Fibroblast of lung (primary cell): ENCODE results near the gene INSYN2A. TPM values are rescaled to one million over a fixed set of nuclear protein-coding genes. Genes with fewer than 3 reads are reported as not detected.

ENCODE experiments used
- DNase-seq, 2 donors: peaks; one replicate each; pipeline versions ENCODE4 v3.0.0 to v3.0.0-alpha.2; 2010; ENCODE audit warnings: low read depth in 2 of 2
- H2AFZ ChIP-seq: 2 replicates; pipeline ENCODE4 v1.5.1; 2012; ENCODE audit warnings: low read length, control low read depth, inconsistent platforms
- H3K27ac ChIP-seq: 2 replicates; pipeline ENCODE4 v1.5.1; 2011; ENCODE audit warnings: low read length, control low read depth; ENCODE audit not compliant: insufficient read depth
- H3K27me3 ChIP-seq: 2 replicates; pipeline ENCODE4 v1.5.1; 2011; ENCODE audit warnings: mild to moderate bottlenecking, low read length; ENCODE audit not compliant: control insufficient read depth, insufficient read depth
- H3K36me3 ChIP-seq: 2 replicates; pipeline ENCODE4 v1.5.1; 2011; ENCODE audit warnings: low read length; ENCODE audit not compliant: control insufficient read depth, insufficient read depth
- H3K4me1 ChIP-seq: 2 replicates; pipeline ENCODE4 v1.5.1; 2011; ENCODE audit warnings: low read length; ENCODE audit not compliant: control insufficient read depth, insufficient read depth; ENCODE audit errors: extremely low read depth
- H3K4me2 ChIP-seq: 2 replicates; pipeline ENCODE4 v1.5.1; 2011; ENCODE audit warnings: low read length, control low read depth; ENCODE audit not compliant: insufficient read depth; ENCODE audit errors: extremely low read depth
- H3K4me3 ChIP-seq, 4 experiments: fragments of 200-600 bp in 1 of 4; sonication (generic) in 1 of 4; replicated peaks in 1 of 4; 2 replicates each; pipeline ENCODE4 v1.5.1; 2011 to 2016; ENCODE audit warnings: low read length in 4 of 4, low read depth in 3 of 4, mild to moderate bottlenecking in 3 of 4, control low read depth in 2 of 4, inconsistent platforms in 1 of 4, mixed read lengths in 1 of 4; ENCODE audit not compliant: insufficient read depth in 1 of 4; ENCODE audit errors: control extremely low read depth in 1 of 4
- H3K79me2 ChIP-seq: 2 replicates; pipeline ENCODE4 v1.5.1; 2012; ENCODE audit warnings: mild to moderate bottlenecking, low read length, inconsistent platforms; ENCODE audit not compliant: control insufficient read depth, insufficient read depth
- H3K9ac ChIP-seq: 2 replicates; pipeline ENCODE4 v1.5.1; 2011; ENCODE audit warnings: mild to moderate bottlenecking, low read length, control low read depth; ENCODE audit not compliant: insufficient read depth
- H3K9me3 ChIP-seq: 2 replicates; pipeline ENCODE4 v1.5.1; 2012; ENCODE audit warnings: low read depth, low read length; ENCODE audit not compliant: control insufficient read depth, insufficient read depth
- H4K20me1 ChIP-seq: 2 replicates; pipeline ENCODE4 v1.5.1; 2011; ENCODE audit warnings: low read length; ENCODE audit not compliant: control insufficient read depth, insufficient read depth; ENCODE audit errors: extremely low read depth
- CTCF ChIP-seq, 2 donors: IDR thresholded peaks in 1 of 2; conservative IDR thresholded peaks in 1 of 2; 1 replicate in 1 of 2; 2 replicates in 1 of 2; pipeline ENCODE4 v1.5.1; 2011 to 2012; ENCODE audit warnings: low read length in 2 of 2, control low read depth in 1 of 2, inconsistent platforms in 1 of 2, low read depth in 1 of 2, mild to moderate bottlenecking in 1 of 2
- EZH2 ChIP-seq: IDR thresholded peaks from 2 replicates; pipeline ENCODE4 v1.5.1; 2012; ENCODE audit warnings: low read length, control low read depth, mild to moderate bottlenecking; ENCODE audit errors: missing control alignments
- polyA plus RNA-seq, 2 donors: library from polyadenylated mRNA; depleted of rRNA in 1 of 2; stranded (reverse) in 1 of 2; unstranded in 1 of 2; fragments of >200 nt; gene quantifications; 2 replicates each; pipeline ENCODE4 v1.2.1, GENCODE V29; 2011 to 2012; ENCODE audit warnings: missing spikeins in 1 of 2
- total RNA-seq: library from RNA; depleted of rRNA; stranded (reverse); fragments of >200 nt; gene quantifications from 2 replicates; pipeline ENCODE4 v1.2.1, GENCODE V29; 2014

The INSYN2A gene
- total and polyA plus RNA-seq, 2 donors (not counting 1 experiment from before 2014, with no cell fraction given), result 0.05 to 0.66 TPM

DNA sequence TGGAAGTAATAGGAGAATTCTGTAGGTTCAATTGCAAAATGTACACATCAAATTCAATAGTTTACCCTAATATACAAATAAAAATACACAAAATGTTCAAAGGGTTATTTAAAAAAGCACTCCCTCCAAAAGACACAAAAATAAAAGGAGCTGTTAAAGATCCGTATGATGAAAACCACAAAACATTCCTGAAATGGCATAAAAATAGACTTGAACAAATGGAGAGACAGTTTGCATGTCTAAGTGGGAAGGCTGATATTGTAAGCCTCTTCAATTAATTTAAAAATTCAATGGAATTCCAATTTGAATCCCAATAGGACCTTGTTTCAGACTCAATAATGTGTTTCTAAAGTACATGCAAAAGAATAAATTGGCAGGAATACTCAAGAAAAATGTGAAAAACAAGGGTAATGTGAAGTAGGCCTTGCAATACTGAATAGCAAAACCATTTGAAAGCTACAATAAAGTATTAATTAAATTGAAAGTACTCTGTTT, 38.0 kb upstream of the INSYN2A start:
- no peaks in the 10 kb centered on the region for H3K27me3 ChIP-seq
- H3K4me1 ChIP-seq, result no peaks in the 10 kb centered on the region
- H3K79me2 ChIP-seq, result no peaks in the 10 kb centered on the region
- H3K36me3 ChIP-seq, result no peaks in the 10 kb centered on the region
- H3K27ac ChIP-seq, result no peak overlapping the region
- peak in 1 of 2 donors; percentile 24 for DNase-seq
- TF ChIP-seq EZH2, result no peak
- no peak for TF ChIP-seq CTCF (conservative IDR thresholded peaks at IDR 0.05 in 1 of 2, IDR thresholded peaks at IDR 0.05 in 1 of 2; ENCODE audit: low read depth in 1 of 2, low read length in 2 of 2)
- no peak overlapping the region for H3K4me3 ChIP-seq
- H4K20me1 ChIP-seq, result no peaks in the 10 kb centered on the region
- no peak overlapping the region for H3K4me2 ChIP-seq
- no peak overlapping the region for H3K9ac ChIP-seq
- H3K9me3 ChIP-seq, result no peaks in the 10 kb centered on the region
- H2AFZ ChIP-seq, result no peak overlapping the region

DNA sequence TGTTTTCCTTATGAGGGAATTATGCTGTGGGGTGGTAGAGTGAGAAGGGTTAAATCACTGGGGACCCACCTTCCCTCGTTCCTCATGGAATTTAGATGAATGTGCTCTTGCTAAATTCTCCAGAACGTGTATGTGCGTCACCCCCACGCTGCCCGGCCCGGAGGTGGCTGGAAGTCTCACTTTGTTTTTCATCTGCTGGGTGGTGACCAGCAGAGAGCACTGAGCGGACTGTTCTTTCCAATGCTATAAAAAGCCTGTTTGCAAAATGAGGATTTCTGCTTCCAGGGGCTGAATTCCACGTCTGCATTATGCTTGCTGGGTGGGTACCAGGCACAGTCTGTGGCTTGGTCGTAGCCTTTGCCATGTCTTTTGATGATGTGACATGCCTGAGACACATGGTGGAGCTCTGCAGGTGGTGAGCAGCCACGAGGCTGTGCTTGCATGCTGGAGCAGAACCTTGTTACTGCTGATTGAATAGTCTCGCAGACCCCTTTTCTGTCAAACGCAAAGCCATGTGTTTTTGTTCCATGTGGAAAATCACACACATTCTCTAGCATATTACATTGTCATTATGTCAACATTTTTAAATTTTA, 31.9 kb upstream of the INSYN2A start:
- no peaks in the 10 kb centered on the region for H4K20me1 ChIP-seq
- DNase-seq, result peak in 1 of 2 donors; percentile 14
- H3K4me1 ChIP-seq, result no peaks in the 10 kb centered on the region
- H3K27me3 ChIP-seq, result no peaks in the 10 kb centered on the region
- H3K9me3 ChIP-seq, result no peaks in the 10 kb centered on the region
- H3K4me3 ChIP-seq, result no peak overlapping the region
- no peak overlapping the region for H3K27ac ChIP-seq
- no peaks in the 10 kb centered on the region for H3K79me2 ChIP-seq
- no peak overlapping the region for H2AFZ ChIP-seq
- TF ChIP-seq EZH2, result no peak
- TF ChIP-seq CTCF (conservative IDR thresholded peaks at IDR 0.05 in 1 of 2, IDR thresholded peaks at IDR 0.05 in 1 of 2; ENCODE audit: low read depth in 1 of 2, low read length in 2 of 2), result no peak
- no peak overlapping the region for H3K9ac ChIP-seq
- no peaks in the 10 kb centered on the region for H3K36me3 ChIP-seq
- no peak overlapping the region for H3K4me2 ChIP-seq

- no peak for DNase-seq
- no peaks in the 10 kb centered on the region for H3K79me2 ChIP-seq
- no peak overlapping the region for H3K4me3 ChIP-seq
- H3K27me3 ChIP-seq, result no peaks in the 10 kb centered on the region
- no peak overlapping the region for H2AFZ ChIP-seq
- H3K9ac ChIP-seq, result no peak overlapping the region
- H3K4me1 ChIP-seq, result no peaks in the 10 kb centered on the region
- H3K4me2 ChIP-seq, result no peak overlapping the region
- TF ChIP-seq CTCF (conservative IDR thresholded peaks at IDR 0.05 in 1 of 2, IDR thresholded peaks at IDR 0.05 in 1 of 2; ENCODE audit: low read depth in 1 of 2, low read length in 2 of 2), result no peak
- no peak for TF ChIP-seq EZH2
- H3K36me3 ChIP-seq, result no peaks in the 10 kb centered on the region
- H3K9me3 ChIP-seq, result no peaks in the 10 kb centered on the region
- H3K27ac ChIP-seq, result no peak overlapping the region
- H4K20me1 ChIP-seq, result no peaks in the 10 kb centered on the region
Observed at GRCh38 chr10:127227663-127228062, 31.3 kb upstream of the INSYN2A start.
